Ectodermal cell (in vitro differentiated cells): ENCODE results near the gene ZBTB43.

ENCODE experiments used
- H3K27ac ChIP-seq: 2 replicates; pipeline ENCODE4 v1.7.0; 2013; ENCODE audit warnings: mild to moderate bottlenecking, low read depth, low read length; ENCODE audit not compliant: insufficient read depth, poor library complexity, severe bottlenecking
- H3K27me3 ChIP-seq: 2 replicates; pipeline ENCODE4 v1.7.0; 2013; ENCODE audit warnings: mild to moderate bottlenecking, low read length; ENCODE audit not compliant: insufficient read depth, control insufficient read depth, poor library complexity, severe bottlenecking
- H3K36me3 ChIP-seq: one replicate; pipeline ENCODE4 v1.7.0; 2013; ENCODE audit warnings: low read length; ENCODE audit not compliant: control insufficient read depth, insufficient read depth
- H3K4me1 ChIP-seq: one replicate; pipeline ENCODE4 v1.7.0; 2013; ENCODE audit warnings: low read length; ENCODE audit not compliant: control insufficient read depth, insufficient read depth
- H3K4me3 ChIP-seq: 2 replicates; pipeline ENCODE4 v1.7.0; 2013; ENCODE audit warnings: low read depth, low read length, control low read depth; ENCODE audit not compliant: insufficient read depth
- H3K9me3 ChIP-seq: 2 replicates; pipeline ENCODE4 v1.7.0; 2013; ENCODE audit warnings: mild to moderate bottlenecking, low read length, moderate library complexity; ENCODE audit not compliant: control insufficient read depth
- WGBS, 2 experiments: methylation state at CpG; one replicate each; pipeline ENCODE4 v1.1.7; 2013; ENCODE audit warnings: missing lambda C conversion rate in 2 of 2; 5-methylcytosine and 5-hydroxymethylcytosine counted together

Gene ZBTB43

GRCh38 chr9:126883636-126884035, 78.8 kb downstream of the ZBTB43 start:
- no peaks in the 10 kb centered on the region for H3K9me3 ChIP-seq
- no peaks in the 10 kb centered on the region for H3K27me3 ChIP-seq
- peaks cover 12% of the 10 kb centered on the region for H3K4me1 ChIP-seq
- H3K4me3 ChIP-seq: no peak overlapping the region
- WGBS, 2 experiments: 80 to 83% methylated on average over 15 of the region's 15 CpGs
- H3K27ac ChIP-seq: no peak overlapping the region
- peaks cover 14% of the 10 kb centered on the region for H3K36me3 ChIP-seq

GRCh38 chr9:126885131-126885641, 80.3 kb downstream of the ZBTB43 start:
- no peak overlapping the region for H3K4me3 ChIP-seq
- no peak overlapping the region for H3K27ac ChIP-seq
- 90 to 92% methylated on average over 4 to 5 of the region's 6 CpGs for WGBS, 2 experiments
- peaks cover 7% of the 10 kb centered on the region for H3K36me3 ChIP-seq
- H3K9me3 ChIP-seq: no peaks in the 10 kb centered on the region
- peaks cover 12% of the 10 kb centered on the region for H3K4me1 ChIP-seq
- no peaks in the 10 kb centered on the region for H3K27me3 ChIP-seq

GRCh38 chr9:126886034-126886822, 81.4 kb downstream of the ZBTB43 start:
- Histone ChIP-seq H3K9me3 (no peaks in the 10 kb centered on the region), H3K27me3 (no peaks in the 10 kb centered on the region), H3K4me1 (peaks cover 12% of the 10 kb centered on the region), H3K4me3 (no peak overlapping the region), H3K27ac (no peak overlapping the region), H3K36me3 (no peaks in the 10 kb centered on the region)
- WGBS, 2 experiments: 62% methylated on average over 23 of the region's 23 CpGs

- no peaks in the 10 kb centered on the region for H3K36me3 ChIP-seq
- 95 to 97% methylated on average over 10 of the region's 10 CpGs for WGBS, 2 experiments
- no peak overlapping the region for H3K4me3 ChIP-seq
- H3K27ac ChIP-seq: no peak overlapping the region
- H3K4me1 ChIP-seq: peaks cover 12% of the 10 kb centered on the region
- no peaks in the 10 kb centered on the region for H3K9me3 ChIP-seq
- no peaks in the 10 kb centered on the region for H3K27me3 ChIP-seq
Measured at GRCh38 chr9:126886897-126887296, 82.1 kb downstream of the ZBTB43 start.
